OCI-LY7 (cell line): Measurements from ENCODE around the gene IGFBP4. TPM values are rescaled to one million over a fixed set of nuclear protein-coding genes. Genes with fewer than 3 reads are reported as not detected.

ENCODE experiments used
- BruUV-seq: library from RNA; stranded (reverse); fragments of 400-500 nt; replicated peaks from 2 replicates; lab custom pipeline; 2021; lab: Mats Ljungman, UMichigan
- CTCF ChIA-PET: fragments of 300-600 bp; sonication (Branson Sonifier 250); formaldehyde crosslinking; loops from one replicate; lab custom pipeline; 2022; ENCODE audit warnings: antibody characterized with exemption; ENCODE audit not compliant: unreplicated experiment; lab: Charles Lee
- POLR2A ChIA-PET: fragments of 300-600 bp; sonication (Branson Sonifier 250); formaldehyde crosslinking; loops from one replicate; lab custom pipeline; 2022; ENCODE audit warnings: antibody characterized with exemption; lab: Charles Lee
- DNase-seq: peaks from one replicate; pipeline ENCODE4 v3.0.0-alpha.2; 2015; ENCODE audit warnings: low spot score
- H2AFZ ChIP-seq: fragments of 200-600 bp; sonication (generic), shearing (Covaris generic); 2 replicates; pipeline ENCODE4 v1.6.1; 2014; ENCODE audit warnings: mild to moderate bottlenecking, antibody characterized with exemption, low read length, moderate library complexity
- H3K27ac ChIP-seq: fragments of 200-600 bp; sonication (generic); 2 replicates; pipeline ENCODE4 v1.5.1; 2014; ENCODE audit warnings: mixed run types, low read depth, mild to moderate bottlenecking, moderate library complexity, low read length, inconsistent platforms; ENCODE audit not compliant: poor library complexity, severe bottlenecking
- H3K36me3 ChIP-seq: fragments of 200-600 bp; sonication (generic); 2 replicates; pipeline ENCODE4 v1.6.1; 2014; ENCODE audit warnings: mild to moderate bottlenecking, antibody characterized with exemption, low read length, moderate library complexity, mixed read lengths; ENCODE audit not compliant: insufficient read depth
- H3K4me1 ChIP-seq: fragments of 200-600 bp; sonication (generic); 2 replicates; pipeline ENCODE4 v1.5.1; 2014; ENCODE audit warnings: mild to moderate bottlenecking, low read length; ENCODE audit not compliant: insufficient read depth, poor library complexity, severe bottlenecking
- H3K4me2 ChIP-seq: fragments of 200-600 bp; sonication (generic); 2 replicates; pipeline ENCODE4 v1.6.1; 2014; ENCODE audit warnings: mild to moderate bottlenecking, low read length
- H3K4me3 ChIP-seq: fragments of 200-600 bp; sonication (generic); 2 replicates; pipeline ENCODE4 v1.5.1; 2014; ENCODE audit warnings: mild to moderate bottlenecking, low read depth, low read length; ENCODE audit not compliant: poor library complexity, severe bottlenecking
- H3K79me2 ChIP-seq: fragments of 200-600 bp; sonication (generic); 2 replicates; pipeline ENCODE4 v1.6.1; 2016; ENCODE audit warnings: low read depth, mild to moderate bottlenecking, low read length, moderate library complexity, mixed read lengths; ENCODE audit not compliant: insufficient read depth
- H3K9me2 ChIP-seq: fragments of 200-600 bp; sonication (generic); 2 replicates; pipeline ENCODE4 v1.6.1; 2016; ENCODE audit warnings: mild to moderate bottlenecking, low read length, mixed read lengths; ENCODE audit not compliant: insufficient read depth
- H3K9me3 ChIP-seq: fragments of 200-600 bp; sonication (generic); 2 replicates; pipeline ENCODE4 v1.6.1; 2014; ENCODE audit warnings: mild to moderate bottlenecking, mixed run types, low read length, mixed read lengths
- H4K20me1 ChIP-seq: fragments of 200-600 bp; sonication (generic); 2 replicates; pipeline ENCODE4 v1.6.1; 2014; ENCODE audit warnings: mild to moderate bottlenecking, antibody characterized with exemption, low read length, moderate library complexity, mixed read lengths; ENCODE audit not compliant: insufficient read depth
- EZH2phosphoT487 ChIP-seq: fragments of 200-600 bp; sonication (generic); IDR thresholded peaks from 2 replicates; pipeline ENCODE4 v1.6.1; 2018; ENCODE audit warnings: low read depth, borderline replicate concordance, mild to moderate bottlenecking, mixed run types, antibody characterized with exemption, low read length, moderate library complexity, mixed read lengths
- intact Hi-C: fragments of 100-400 bp; cut with micrococcal nuclease; formaldehyde crosslinking; loops from one replicate; pipeline ENCODE4 v1.10.0; 2022; ENCODE audit not compliant: unreplicated experiment
- total RNA-seq, 2 experiments: library from RNA; depleted of rRNA in 1 of 2; stranded (reverse); fragments of >200 nt in 1 of 2; shearing (Covaris generic) in 1 of 2; gene quantifications; 2 replicates each; pipeline ENCODE4 v1.2.3, GENCODE V29; 2014 to 2022
- TF ChIP-seq, protein P1 (sequence below): fragments of 200-600 bp; sonication (generic); conservative IDR thresholded peaks from 2 replicates; pipeline ENCODE4 v1.5.1; 2014; ENCODE audit warnings: mild to moderate bottlenecking, antibody characterized with exemption, low read length, moderate library complexity, mixed read lengths

Gene IGFBP4
- total RNA-seq, 2 experiments from 2014 or later = not detected

DNA sequence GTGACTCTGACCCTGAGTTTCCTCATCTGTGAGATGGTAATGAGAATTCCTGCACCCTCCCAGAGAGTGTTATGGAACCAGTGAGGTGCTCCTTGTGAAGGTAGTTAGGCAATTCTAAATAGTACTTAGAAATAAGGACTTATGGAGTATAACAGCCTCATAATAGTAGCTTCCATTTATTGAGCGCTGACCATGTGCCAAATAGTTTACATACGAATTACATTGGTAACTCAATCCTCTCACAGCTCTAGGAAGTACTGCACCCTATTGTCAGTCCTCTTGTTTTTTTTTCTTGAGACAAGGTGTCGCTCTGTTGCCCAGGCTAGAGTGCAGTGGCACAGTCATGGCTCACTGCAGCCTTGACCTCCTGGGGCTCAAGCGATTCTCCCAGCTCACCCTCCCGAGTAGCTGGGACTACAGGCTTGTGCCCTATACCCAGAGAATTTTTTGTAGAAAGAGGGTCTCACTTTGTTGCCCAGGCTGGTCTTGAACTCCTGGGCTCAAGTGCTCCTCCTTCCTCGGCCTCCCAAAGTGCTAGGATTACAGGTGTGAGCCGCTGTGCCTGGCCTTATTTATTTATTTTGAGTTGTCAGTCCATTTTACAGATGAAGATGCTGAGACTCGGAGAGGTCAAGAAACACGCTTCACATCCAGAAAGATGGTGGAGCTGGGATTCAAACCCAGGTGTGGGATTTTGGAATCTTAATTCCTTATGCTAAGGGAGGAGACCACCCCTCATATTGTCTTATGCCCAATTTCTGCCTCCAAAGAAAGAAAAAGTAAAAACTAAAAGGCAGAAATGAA lies 55.2 kb downstream of the IGFBP4 start:
- ChIA-PET CTCF (interaction anchor here (0.5 kb wide), 1 partner anchor 42 kb away, joined by 3 read pairs; no protein-coding TSS in a partner anchor), POLR2A (no interaction called here)
- no TSS peak for BruUV-seq
- no peak overlapping the region for H3K27ac ChIP-seq
- H3K4me3 ChIP-seq = no peak overlapping the region
- H3K79me2 ChIP-seq = no peaks in the 10 kb centered on the region
- intact Hi-C loops = no loop called here
- H3K4me2 ChIP-seq = no peak overlapping the region
- H3K36me3 ChIP-seq = no peaks in the 10 kb centered on the region
- H4K20me1 ChIP-seq = no peaks in the 10 kb centered on the region
- no peak overlapping the region for H2AFZ ChIP-seq
- H3K4me1 ChIP-seq = no peaks in the 10 kb centered on the region
- no peak for DNase-seq
- no peak for TF ChIP-seq EZH2phosphoT487
- TF ChIP-seq, protein P1, sequence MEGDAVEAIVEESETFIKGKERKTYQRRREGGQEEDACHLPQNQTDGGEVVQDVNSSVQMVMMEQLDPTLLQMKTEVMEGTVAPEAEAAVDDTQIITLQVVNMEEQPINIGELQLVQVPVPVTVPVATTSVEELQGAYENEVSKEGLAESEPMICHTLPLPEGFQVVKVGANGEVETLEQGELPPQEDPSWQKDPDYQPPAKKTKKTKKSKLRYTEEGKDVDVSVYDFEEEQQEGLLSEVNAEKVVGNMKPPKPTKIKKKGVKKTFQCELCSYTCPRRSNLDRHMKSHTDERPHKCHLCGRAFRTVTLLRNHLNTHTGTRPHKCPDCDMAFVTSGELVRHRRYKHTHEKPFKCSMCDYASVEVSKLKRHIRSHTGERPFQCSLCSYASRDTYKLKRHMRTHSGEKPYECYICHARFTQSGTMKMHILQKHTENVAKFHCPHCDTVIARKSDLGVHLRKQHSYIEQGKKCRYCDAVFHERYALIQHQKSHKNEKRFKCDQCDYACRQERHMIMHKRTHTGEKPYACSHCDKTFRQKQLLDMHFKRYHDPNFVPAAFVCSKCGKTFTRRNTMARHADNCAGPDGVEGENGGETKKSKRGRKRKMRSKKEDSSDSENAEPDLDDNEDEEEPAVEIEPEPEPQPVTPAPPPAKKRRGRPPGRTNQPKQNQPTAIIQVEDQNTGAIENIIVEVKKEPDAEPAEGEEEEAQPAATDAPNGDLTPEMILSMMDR = no peak
- no peaks in the 10 kb centered on the region for H3K9me2 ChIP-seq
- H3K9me3 ChIP-seq = no peaks in the 10 kb centered on the region

DNA sequence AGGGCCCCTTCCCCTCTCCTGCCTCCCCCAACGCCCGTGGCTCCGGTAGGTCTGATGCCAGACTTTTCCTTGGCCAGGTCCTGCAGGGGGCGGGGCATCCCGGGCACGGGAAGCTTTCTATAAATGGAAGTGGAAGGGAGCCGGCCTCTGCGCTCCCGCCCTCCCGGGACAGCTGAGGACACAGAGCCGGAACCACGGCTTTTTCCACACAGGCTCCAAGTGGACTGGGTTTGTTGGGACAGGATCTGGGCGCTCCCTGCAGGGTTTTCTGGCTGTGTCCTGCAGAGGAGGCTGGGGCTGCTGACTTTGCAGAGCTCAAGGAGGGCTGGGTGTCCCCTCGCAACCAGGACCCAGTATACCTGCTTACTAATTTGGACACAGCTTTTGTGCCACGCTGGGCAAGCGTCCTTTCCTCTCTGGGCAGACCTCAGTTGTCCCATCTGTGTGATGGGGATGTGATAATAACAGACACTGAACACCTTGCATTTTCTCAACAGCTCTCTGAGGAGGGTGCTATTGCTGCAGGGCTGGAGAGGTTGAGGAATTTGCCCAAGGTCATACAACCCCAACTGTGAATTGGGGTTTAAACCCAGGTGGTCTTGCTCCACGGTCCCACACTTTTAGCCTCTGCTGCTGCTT lies 56.4 kb downstream of the IGFBP4 start:
- Histone ChIP-seq H3K79me2 (no peaks in the 10 kb centered on the region), H3K27ac (no peak overlapping the region), H3K9me3 (no peaks in the 10 kb centered on the region), H3K4me1 (no peaks in the 10 kb centered on the region), H2AFZ (no peak overlapping the region), H3K9me2 (no peaks in the 10 kb centered on the region), H4K20me1 (no peaks in the 10 kb centered on the region), H3K36me3 (no peaks in the 10 kb centered on the region), H3K4me2 (no peak overlapping the region), H3K4me3 (no peak overlapping the region)
- BruUV-seq = no TSS peak
- POLR2A ChIA-PET = no interaction called here
- CTCF ChIA-PET = interaction anchor here (0.6 kb wide), 1 partner anchor 32 kb away, joined by 3 read pairs; no protein-coding TSS in a partner anchor
- no peak for TF ChIP-seq EZH2phosphoT487
- TF ChIP-seq, protein P1 = no peak
- no peak for DNase-seq
- intact Hi-C loops = no loop called here
